Hematopoietic multipotent progenitor cell (in vitro differentiated cells): ENCODE results near the gene GNG4. TPM values are rescaled to one million over a fixed set of nuclear protein-coding genes. Genes with fewer than 3 reads are reported as not detected.

Experiments
- DNase-seq, 3 donors: peaks; one replicate each; pipeline ENCODE4 v3.0.0-alpha.2; 2011 to 2015; ENCODE audit warnings: low read depth in 2 of 3, low spot score in 2 of 3
- small RNA-seq: library from RNA; depleted of rRNA; stranded (forward); fragments of <200 nt; gene quantifications from one replicate; pipeline ENCODE3, GENCODE V24; 2012
- total RNA-seq: library from RNA; depleted of rRNA; stranded (reverse); fragments of >200 nt; gene quantifications from one replicate; pipeline ENCODE4 v1.2.3, GENCODE V29; 2012

GNG4 gene
- total RNA-seq, 1 donor = 1.9 TPM

- DNase-seq = peak in 1 of 3 donors; percentile 35
Measured at GRCh38 chr1:235502601-235503402, 146.8 kb downstream of the GNG4 start.

GRCh38 chr1:235500971-235501540 lies 148.5 kb downstream of the GNG4 start:
- DNase-seq = no peak

Small RNAs within 50 kb of the gene (small RNA-seq; reads per million reads assigned to genes)
- gene MTCO3P46 = not detected
- gene MTND4LP21 = not detected

Other genes with a start within 250 kb of the GNG4 start
- gene B3GALNT2, start 145.3 kb downstream of the GNG4 start, total RNA-seq = 10.2 TPM
- 11.0 TPM for gene LYST, start 217.1 kb upstream of the GNG4 start, total RNA-seq